DND-41 (cell line): Measurements from ENCODE around the gene GPR132.

Experiments used
- CTCF ChIP-seq: IDR thresholded peaks from 2 replicates; pipeline ENCODE4 v1.5.1; 2012; ENCODE audit warnings: borderline replicate concordance, low read length, moderate library complexity, mild to moderate bottlenecking; ENCODE audit not compliant: poor library complexity, severe bottlenecking; ENCODE audit errors: extremely low read depth
- EZH2 ChIP-seq: IDR thresholded peaks from 3 replicates; pipeline ENCODE4 v1.6.1; 2012; ENCODE audit warnings: borderline replicate concordance, low read depth, mild to moderate bottlenecking, moderate library complexity, low read length, inconsistent platforms; ENCODE audit not compliant: severe bottlenecking

DNA sequence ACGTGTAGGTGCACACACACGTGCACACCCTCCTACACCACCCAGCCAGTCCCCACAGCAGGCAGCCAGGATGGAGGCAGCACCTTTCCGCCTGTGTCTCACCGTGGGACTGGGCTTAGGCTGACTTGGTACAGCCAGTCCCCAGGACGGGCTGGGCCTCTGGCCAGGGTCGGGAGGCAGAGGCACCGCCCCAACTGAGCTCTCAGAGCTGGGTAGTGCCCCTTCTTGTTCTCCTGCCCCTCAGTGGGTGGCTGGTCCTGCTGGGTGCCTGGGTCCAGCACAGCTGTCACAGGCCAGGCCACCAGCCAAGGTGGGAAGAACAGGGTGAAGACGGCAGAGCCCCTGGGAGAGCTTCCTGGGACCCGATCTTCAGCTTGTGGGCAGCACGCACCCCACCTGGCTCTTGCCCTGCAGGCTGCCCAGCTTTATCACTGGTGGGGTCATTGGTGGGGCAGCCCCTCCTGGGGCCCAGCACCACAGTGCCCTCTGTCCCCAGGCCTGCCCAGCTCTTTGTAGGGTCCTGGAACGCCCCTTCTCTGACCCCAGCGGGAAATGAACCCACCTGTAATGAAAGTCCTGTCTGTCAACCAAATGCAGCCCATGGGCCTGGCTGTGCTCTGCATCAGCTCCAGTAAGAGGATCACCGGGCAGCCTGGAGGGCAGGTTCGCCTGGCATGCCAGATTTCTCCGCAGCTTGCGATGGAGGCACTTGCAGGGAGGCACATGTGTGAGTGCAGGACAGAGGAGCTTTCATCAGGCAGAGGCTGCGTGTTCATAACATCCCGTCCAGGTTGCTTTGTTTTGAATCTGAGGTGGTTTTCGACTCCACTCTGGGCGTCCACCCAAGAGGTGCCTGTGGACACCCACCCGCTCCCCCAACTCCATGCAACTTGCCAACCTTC is 59.0 kb downstream of the GPR132 start:
- TF ChIP-seq CTCF (no peak), EZH2 (no peak)
